ENCODE measurements around the gene TAOK3. TPM values are rescaled to one million over a fixed set of nuclear protein-coding genes. Genes with fewer than 3 reads are reported as not detected.

TAOK3 gene
- total and polyA plus RNA-seq, 2 of the 8 experiments (the other 6 are each of a cell fraction or from before 2014, with no cell fraction given), result 5.2 to 9.3 TPM

GRCh38 chr12:118327391-118327790, 45.3 kb downstream of the TAOK3 start (continued):
- TF ChIP-seq NRF1 (IDR thresholded peaks at IDR 0.05; ENCODE audit: low read depth, low read length) (no peak), GABPA (IDR thresholded peaks at IDR 0.05; ENCODE audit: borderline replicate concordance, insufficient read depth, low read length) (no peak)
- TF ChIP-seq, protein P1, sequence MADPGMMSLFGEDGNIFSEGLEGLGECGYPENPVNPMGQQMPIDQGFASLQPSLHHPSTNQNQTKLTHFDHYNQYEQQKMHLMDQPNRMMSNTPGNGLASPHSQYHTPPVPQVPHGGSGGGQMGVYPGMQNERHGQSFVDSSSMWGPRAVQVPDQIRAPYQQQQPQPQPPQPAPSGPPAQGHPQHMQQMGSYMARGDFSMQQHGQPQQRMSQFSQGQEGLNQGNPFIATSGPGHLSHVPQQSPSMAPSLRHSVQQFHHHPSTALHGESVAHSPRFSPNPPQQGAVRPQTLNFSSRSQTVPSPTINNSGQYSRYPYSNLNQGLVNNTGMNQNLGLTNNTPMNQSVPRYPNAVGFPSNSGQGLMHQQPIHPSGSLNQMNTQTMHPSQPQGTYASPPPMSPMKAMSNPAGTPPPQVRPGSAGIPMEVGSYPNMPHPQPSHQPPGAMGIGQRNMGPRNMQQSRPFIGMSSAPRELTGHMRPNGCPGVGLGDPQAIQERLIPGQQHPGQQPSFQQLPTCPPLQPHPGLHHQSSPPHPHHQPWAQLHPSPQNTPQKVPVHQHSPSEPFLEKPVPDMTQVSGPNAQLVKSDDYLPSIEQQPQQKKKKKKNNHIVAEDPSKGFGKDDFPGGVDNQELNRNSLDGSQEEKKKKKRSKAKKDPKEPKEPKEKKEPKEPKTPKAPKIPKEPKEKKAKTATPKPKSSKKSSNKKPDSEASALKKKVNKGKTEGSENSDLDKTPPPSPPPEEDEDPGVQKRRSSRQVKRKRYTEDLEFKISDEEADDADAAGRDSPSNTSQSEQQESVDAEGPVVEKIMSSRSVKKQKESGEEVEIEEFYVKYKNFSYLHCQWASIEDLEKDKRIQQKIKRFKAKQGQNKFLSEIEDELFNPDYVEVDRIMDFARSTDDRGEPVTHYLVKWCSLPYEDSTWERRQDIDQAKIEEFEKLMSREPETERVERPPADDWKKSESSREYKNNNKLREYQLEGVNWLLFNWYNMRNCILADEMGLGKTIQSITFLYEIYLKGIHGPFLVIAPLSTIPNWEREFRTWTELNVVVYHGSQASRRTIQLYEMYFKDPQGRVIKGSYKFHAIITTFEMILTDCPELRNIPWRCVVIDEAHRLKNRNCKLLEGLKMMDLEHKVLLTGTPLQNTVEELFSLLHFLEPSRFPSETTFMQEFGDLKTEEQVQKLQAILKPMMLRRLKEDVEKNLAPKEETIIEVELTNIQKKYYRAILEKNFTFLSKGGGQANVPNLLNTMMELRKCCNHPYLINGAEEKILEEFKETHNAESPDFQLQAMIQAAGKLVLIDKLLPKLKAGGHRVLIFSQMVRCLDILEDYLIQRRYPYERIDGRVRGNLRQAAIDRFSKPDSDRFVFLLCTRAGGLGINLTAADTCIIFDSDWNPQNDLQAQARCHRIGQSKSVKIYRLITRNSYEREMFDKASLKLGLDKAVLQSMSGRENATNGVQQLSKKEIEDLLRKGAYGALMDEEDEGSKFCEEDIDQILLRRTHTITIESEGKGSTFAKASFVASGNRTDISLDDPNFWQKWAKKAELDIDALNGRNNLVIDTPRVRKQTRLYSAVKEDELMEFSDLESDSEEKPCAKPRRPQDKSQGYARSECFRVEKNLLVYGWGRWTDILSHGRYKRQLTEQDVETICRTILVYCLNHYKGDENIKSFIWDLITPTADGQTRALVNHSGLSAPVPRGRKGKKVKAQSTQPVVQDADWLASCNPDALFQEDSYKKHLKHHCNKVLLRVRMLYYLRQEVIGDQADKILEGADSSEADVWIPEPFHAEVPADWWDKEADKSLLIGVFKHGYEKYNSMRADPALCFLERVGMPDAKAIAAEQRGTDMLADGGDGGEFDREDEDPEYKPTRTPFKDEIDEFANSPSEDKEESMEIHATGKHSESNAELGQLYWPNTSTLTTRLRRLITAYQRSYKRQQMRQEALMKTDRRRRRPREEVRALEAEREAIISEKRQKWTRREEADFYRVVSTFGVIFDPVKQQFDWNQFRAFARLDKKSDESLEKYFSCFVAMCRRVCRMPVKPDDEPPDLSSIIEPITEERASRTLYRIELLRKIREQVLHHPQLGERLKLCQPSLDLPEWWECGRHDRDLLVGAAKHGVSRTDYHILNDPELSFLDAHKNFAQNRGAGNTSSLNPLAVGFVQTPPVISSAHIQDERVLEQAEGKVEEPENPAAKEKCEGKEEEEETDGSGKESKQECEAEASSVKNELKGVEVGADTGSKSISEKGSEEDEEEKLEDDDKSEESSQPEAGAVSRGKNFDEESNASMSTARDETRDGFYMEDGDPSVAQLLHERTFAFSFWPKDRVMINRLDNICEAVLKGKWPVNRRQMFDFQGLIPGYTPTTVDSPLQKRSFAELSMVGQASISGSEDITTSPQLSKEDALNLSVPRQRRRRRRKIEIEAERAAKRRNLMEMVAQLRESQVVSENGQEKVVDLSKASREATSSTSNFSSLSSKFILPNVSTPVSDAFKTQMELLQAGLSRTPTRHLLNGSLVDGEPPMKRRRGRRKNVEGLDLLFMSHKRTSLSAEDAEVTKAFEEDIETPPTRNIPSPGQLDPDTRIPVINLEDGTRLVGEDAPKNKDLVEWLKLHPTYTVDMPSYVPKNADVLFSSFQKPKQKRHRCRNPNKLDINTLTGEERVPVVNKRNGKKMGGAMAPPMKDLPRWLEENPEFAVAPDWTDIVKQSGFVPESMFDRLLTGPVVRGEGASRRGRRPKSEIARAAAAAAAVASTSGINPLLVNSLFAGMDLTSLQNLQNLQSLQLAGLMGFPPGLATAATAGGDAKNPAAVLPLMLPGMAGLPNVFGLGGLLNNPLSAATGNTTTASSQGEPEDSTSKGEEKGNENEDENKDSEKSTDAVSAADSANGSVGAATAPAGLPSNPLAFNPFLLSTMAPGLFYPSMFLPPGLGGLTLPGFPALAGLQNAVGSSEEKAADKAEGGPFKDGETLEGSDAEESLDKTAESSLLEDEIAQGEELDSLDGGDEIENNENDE (IDR thresholded peaks at IDR 0.05; ENCODE audit: insufficient replicate concordance, low read length), result no peak
